A673 (cell line): Measurements from ENCODE around the gene LHFPL2.

Source experiments
- CTCF ChIP-seq: fragments of 300-800, 200-600 bp; sonication (generic); conservative IDR thresholded peaks from 2 replicates; pipeline ENCODE4 v1.5.1; 2017; ENCODE audit warnings: low read depth, mild to moderate bottlenecking, antibody characterized with exemption, low read length, moderate library complexity, mixed read lengths
- EZH2 ChIP-seq: fragments of 200-600 bp; sonication (generic); IDR thresholded peaks from 2 replicates; pipeline ENCODE4 v1.6.1; 2017; ENCODE audit warnings: borderline replicate concordance, low read depth, mild to moderate bottlenecking, mixed read lengths, antibody characterized with exemption, low read length; ENCODE audit not compliant: poor library complexity, severe bottlenecking

- peak; percentile 30; the same call in 1 of the 2 replicates for TF ChIP-seq CTCF
- TF ChIP-seq EZH2, result no peak
Measured at GRCh38 chr5:78627175-78627574, 21.4 kb downstream of the LHFPL2 start.
